SK-MEL-5 (cell line): ENCODE measurements around the gene HTRA1. TPM values are rescaled to one million over a fixed set of nuclear protein-coding genes. Genes with fewer than 3 reads are reported as not detected.

Experiments used
- DNase-seq: peaks from one replicate; pipeline ENCODE4 v3.0.0-alpha.2; 2016; ENCODE audit warnings: low read depth, low spot score
- in situ Hi-C: cut with HindIII; loops from 2 replicates; pipeline ENCODE4 v1.10.0; 2016; ENCODE audit warnings: low sequenced_read_pairs, high pct_unique_total_duplicates, low pct_unique_long_range_greater_than_20kb
- total RNA-seq: library from RNA; depleted of rRNA; stranded (reverse); fragments of >200 nt; shearing (Covaris generic); gene quantifications from 2 replicates; pipeline ENCODE4 v1.2.3, GENCODE V29; 2014

Gene HTRA1
- total RNA-seq, 1 experiment from 2014 or later = 119 TPM

DNA sequence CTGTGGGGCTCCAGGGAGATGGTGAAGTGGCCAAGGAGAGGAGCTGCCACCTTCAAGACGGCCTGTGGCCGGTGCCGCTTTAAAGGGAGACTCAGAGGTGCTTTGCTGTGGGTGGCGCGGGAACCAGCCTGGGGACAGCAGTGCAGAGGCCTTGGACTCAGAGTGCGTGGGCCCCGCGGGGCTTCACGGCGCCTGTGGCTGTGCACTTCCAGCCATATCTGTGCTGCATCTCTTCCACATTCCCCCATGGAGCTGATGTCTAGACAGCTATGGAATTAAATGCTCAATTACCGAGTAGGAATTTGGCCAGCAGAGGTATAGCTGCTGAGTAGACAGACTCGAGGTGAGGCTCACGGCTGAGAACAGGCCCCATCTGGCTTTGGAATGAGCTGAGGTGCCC is 41.7 kb downstream of the HTRA1 start:
- no peak for DNase-seq
- in situ Hi-C loops = no loop called here

DNA sequence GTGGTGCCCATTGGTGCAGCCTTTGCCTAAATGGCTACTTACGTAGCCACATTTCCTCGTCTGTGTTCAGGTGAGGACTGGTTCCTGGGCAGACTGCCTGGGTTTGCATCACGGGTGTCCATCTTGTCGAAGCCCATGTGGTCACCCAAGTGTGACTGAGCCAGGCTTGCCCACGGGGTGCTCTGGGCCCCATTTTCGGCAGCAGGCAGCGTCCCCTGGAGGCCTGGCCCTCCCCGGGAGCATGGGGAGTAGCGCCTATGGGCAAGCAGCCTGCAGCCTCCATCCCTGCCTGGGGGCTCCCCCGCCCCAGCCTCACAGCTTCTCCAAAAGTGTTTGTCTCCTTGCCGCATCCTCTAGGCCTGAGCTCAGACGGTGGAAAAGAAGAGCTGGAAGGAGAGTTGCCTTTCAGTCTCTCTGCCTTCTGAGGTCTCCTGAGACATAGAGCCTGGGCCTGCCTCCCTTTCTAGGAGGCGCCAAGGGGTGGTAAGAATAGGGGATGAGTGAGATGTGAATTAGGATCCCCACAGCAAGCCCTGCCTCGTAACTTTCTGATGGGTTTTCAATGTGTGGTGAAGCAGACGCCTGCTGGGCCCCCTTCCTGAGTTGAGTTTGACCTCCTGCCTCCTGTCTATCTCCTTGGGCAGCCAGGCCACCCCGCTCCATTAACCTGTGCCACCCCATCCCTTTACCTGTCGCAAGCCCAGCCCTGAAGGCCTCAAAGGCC is 42.7 kb downstream of the HTRA1 start:
- in situ Hi-C loops = no loop called here
- no peak for DNase-seq

DNA sequence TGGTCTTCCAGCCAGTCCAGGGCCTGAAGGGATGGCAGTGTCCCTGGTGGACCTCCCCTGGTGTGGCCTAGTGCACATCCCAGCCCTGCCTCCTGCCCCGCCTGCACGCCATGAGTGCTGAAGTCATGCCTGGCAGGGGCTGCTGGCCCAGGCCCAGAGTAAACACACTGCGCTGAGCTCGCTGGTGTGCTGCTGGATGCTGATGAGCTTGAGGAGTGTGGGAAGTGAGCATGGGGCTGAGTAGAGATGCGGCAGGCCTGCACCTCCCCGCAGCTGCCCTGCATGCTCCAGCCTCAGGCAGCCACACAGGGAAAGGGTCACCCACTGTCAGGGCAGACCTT is 43.2 kb downstream of the HTRA1 start:
- in situ Hi-C loops = no loop called here
- no peak for DNase-seq

DNA sequence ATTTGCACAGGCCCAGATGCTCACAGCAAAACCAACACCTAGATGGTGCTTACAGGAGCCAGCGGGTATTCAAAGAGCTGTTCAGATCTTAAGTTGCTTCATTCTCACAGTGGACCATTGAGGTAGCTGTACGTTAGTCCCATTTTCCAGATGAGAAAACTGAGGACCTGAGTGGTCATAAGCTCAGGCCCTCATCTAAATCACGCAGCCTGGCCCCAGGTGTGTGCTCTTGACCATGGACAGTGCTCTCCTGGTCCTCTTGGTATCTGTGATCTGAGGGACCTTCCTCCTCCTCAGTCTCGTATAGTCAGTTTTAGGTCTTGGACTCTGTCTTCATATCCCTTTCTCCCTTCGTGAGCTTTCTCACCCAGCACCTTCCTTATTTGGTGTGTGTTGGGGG is 43.7 kb downstream of the HTRA1 start:
- in situ Hi-C loops = no loop called here
- no peak for DNase-seq

DNA sequence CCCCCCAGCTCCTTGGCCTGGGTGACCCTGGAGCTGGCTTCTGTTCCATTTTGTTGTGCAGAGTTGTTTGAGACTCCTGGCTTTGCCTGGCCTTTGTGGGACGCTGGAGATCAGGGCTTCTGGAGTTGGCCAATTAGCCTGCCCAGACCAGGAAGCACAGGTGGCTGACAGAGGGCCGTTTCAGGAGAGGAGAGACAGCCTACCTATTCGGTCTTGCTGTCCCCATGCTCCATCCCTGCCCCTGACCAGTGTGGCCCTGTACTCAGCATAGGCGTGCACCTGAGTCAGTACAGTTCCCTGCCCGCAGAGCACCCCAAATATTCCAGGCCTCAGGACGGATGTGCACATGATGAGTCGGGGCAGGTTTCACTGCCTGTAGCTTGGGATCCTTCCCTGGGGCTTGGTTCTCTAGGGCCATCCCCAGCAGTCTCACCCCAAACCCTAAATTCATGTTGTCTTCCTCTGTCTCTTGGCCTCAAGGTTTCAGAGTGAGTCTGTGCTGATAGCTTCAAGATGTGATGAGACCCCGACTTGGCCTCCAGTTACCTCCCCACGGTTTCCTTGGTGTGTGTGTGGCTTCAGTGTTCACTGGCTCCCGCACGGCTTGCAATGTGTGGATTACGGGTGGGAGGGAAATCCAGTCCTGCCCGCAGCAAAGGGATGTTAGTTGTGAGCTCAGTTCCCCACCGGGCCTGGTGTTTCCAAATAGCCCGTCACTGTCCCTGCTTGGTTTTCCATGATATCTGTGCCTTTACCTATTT is 44.7 kb downstream of the HTRA1 start:
- no peak for DNase-seq
- in situ Hi-C loops = no loop called here

DNA sequence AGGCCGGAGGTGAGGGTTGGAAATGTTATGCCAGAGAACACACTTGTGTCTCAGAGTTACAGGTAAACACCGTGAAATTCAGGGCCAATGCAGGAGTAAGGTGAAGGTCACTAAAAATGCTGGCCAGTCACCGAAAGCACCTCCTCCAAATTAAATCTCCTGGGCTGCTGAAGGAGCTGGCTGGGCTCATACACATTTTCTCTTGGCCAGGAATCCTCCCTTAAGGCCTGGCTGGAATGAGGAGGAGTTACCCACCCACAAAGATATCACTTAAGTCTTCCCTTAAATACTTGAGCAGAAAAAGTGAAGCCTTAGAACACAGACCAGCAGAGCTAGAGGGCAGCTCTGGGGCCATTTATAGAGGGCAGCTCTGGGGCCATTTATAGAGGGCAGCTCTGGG is 46.3 kb downstream of the HTRA1 start:
- DNase-seq = no peak
- in situ Hi-C loops = no loop called here

DNA sequence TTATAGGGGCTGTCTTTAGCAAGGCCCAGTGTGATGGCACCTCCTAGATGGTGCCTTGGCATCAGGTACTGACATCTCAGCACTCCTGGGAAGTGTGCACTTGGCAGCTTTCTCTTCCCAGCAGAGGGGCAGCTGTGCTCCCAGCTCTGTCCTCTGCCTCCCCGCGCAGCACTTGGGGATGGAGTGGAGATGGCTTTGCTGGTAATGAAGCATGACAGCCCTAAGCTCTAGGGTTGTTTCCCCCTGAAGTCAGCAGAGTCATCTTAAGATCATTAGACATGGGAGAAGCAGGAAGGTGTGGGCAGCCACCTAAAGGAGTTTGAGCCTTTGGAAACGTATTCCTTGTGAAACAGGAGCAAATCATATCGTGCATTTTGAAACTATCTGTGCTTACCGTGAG is 46.7 kb downstream of the HTRA1 start:
- in situ Hi-C loops = no loop called here
- no peak for DNase-seq

DNA sequence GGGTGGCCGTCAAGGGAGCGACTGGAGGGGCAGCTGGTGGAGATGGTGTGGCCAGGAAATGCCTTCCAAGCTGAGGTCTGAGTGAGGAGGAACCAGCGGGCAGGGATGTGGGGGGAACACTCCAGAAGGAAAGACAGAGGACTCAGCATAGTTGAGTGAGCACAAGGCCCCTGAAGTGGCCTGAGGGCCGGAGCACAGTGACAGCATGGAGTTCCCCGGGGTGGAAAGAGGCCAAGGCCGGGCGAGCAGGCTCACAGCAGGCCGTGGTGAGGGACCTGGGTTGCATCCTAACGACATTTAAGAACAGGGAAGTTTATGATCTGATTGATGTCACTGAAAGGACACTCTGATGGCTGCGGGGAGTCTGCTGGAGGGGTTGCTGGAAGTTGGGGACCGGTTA is 48.0 kb downstream of the HTRA1 start:
- no peak for DNase-seq
- in situ Hi-C loops = no loop called here

DNA sequence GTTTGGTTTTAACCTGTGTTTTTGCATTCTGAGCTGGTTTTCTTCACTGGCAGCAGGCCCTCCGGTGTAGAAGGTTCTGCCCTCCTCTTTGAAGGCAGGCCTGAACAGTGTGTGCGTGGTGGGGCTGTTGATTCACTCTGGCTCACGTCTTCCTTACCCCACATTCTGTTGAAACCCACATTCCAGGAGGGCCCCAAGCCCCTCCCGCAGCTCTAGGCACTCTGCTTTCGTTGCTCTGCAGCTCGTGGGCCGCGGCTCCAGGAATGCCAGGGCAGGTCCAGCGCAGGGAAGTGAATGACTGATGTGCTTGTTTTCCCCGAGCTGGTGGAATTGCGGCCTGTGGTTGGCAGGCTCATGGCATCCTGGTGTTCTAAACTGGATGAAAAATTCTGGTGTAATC is 49.0 kb downstream of the HTRA1 start:
- DNase-seq = no peak
- in situ Hi-C loops = no loop called here

DNA sequence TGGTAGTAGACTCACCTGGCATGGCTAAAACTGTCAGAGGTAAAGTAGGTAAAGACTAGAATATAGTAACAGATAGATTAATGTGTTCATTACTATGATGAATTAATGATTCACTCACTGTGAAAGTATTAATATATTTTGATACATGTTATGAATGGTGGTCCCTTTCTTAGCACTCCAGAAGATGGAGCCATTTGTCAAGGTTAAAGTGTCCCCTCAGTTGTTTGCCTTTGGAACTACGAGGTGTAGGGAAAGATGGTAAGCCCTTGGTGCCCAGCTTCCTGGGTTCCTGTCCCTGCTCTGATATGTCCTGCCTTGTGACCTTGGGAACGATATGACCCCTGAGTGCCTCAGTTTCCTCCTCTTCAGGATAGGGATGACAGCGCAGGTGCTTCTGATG is 49.4 kb downstream of the HTRA1 start:
- DNase-seq = peak; percentile 6
- in situ Hi-C loops = no loop called here

DNA sequence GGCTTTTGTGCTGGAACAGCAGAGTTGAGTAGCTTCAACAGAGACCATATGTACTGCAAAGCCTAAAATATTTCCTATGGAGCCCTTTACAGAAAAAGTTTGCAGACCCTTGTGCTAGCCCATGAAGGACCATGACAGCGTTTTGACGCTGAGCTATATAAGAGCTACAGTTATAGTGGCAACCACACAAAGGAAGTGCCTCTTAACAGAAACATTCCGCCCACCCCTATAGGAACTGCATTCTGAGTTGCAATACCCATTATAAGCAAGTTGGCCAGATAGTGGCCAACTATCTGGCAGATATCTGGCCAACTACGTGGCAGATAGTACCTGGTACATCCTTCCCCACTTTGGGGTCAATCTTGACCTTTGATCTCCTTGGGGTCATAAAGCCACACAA is 51.7 kb downstream of the HTRA1 start:
- in situ Hi-C loops = no loop called here

DNA sequence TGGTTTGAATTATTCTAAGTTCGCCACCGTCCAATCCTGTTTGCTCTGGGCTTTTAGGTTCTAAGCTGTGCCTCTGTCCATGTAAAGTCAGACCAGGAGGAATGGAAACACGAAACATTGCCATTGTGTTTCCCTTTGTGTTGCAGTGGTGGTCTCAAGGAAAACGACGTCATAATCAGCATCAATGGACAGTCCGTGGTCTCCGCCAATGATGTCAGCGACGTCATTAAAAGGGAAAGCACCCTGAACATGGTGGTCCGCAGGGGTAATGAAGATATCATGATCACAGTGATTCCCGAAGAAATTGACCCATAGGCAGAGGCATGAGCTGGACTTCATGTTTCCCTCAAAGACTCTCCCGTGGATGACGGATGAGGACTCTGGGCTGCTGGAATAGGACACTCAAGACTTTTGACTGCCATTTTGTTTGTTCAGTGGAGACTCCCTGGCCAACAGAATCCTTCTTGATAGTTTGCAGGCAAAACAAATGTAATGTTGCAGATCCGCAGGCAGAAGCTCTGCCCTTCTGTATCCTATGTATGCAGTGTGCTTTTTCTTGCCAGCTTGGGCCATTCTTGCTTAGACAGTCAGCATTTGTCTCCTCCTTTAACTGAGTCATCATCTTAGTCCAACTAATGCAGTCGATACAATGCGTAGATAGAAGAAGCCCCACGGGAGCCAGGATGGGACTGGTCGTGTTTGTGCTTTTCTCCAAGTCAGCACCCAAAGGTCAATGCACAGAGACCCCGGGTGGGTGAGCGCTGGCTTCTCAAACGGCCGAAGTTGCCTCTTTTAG is 52.9 kb downstream of the HTRA1 start:
- in situ Hi-C loops = no loop called here
- no peak for DNase-seq

More for the DNA sequence above, 51.7 kb downstream of the HTRA1 start:
- no peak for DNase-seq

DNA sequence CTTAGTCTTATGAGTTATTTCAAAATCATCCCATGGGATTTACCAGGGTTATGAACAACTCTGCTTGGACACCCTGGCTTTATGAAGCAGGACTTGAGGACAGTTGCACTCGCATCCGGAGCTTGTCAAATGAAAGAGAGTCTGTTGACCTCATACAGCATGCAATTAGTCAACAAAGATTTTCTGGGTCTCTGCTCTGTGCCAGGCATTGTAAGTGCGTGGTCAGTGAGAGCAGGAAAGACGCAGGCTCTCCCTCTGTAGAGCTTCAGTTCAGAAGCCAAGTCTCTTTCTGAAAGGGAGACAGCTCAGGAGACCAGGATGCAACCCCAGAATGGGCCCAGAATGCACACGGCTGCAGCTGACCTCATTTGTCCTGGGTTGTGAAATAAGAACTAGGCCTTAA is 53.7 kb downstream of the HTRA1 start:
- peak; percentile 4 for DNase-seq
- in situ Hi-C loops = no loop called here

DNA sequence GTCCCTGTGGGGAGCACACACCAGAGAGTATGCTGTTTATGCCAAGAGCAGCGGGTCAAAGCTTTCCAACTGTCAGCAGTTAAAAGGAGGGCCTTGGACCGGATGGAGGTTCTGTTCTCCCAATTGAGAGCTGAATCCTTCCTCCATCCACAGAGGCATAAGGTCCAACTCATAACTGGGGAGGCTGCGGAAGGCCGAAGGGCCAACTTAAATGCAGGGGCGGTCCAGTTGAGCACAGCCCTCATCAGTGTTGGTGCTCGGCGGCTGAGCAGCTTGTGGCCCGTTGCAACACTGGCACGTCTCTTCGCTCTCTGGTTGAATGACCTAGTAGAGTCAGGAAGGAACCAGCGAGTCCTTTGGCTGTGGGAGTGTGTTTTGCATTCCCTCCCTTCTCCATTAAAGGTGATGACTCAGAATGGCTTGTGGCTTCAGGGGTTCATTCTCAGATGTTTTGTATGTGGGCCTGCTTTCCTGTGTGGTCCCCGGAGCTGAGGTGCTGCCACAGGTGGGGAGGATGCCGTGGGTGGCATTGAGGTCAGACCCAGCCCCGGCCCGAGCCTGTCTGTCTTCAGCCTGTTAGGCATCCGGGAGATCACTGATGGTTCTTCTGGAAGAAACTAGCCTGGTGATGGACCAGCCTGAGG is 54.4 kb downstream of the HTRA1 start:
- in situ Hi-C loops = no loop called here
- DNase-seq = no peak

DNA sequence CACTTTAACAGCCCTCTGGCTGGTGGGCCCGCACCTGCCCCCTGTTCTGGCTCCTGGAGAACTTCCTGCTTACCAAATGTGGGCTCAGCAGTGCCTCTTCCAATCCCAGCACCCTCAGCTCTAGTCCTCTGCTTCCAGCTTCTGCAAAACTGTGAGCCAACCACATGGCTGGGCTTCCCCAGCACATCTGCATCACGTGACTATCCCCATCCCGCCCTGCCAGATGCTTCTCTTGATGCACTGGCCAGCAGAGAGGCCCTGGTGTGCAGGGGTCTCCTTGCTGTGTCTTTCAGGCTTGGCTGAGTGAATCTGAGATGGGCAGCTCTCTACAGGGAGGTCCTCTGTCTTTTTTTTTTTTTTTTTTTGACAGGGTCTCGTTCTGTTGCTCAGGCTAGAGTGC is 55.4 kb downstream of the HTRA1 start:
- in situ Hi-C loops = no loop called here
- DNase-seq = no peak

DNA sequence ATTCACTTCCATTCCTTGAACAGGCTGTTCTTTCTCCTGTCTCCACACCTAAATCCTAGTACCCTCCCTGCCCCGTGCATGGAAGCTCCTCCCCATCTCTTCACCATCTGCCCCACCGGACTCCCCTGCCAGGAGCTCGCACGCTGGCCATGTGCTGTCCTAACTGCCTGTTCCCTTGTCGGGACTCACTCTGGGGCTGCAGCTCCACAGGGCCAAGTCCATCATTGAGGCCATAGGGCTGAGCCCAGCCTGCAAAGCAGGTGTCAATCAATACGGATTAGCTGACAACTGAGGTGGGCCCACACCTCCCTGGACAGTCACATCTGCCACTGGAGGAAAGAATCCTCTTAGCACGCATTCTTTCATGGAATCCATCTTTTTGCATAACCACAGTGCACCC is 57.8 kb downstream of the HTRA1 start:
- DNase-seq = no peak
- in situ Hi-C loops = no loop called here

DNA sequence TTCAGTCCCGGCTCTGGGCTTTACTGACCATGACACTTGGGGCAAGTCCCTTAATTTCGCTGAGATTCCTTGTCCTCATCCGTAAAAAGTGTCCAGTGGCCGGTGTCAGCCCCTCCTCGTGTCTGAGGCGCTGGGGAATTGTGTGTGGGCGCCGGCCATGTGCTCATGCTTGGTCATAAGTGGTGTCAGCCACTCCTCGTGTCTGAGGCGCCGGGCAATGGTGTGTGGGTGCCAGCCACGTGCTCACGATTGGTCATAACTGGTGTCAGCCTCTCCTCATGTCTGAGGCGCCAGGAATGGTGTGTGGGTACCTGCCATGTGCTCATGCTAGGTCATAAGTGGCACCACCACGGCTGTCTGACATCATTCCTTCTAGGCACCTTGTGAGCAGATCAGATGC is 58.5 kb downstream of the HTRA1 start:
- in situ Hi-C loops = no loop called here
- no peak for DNase-seq

DNA sequence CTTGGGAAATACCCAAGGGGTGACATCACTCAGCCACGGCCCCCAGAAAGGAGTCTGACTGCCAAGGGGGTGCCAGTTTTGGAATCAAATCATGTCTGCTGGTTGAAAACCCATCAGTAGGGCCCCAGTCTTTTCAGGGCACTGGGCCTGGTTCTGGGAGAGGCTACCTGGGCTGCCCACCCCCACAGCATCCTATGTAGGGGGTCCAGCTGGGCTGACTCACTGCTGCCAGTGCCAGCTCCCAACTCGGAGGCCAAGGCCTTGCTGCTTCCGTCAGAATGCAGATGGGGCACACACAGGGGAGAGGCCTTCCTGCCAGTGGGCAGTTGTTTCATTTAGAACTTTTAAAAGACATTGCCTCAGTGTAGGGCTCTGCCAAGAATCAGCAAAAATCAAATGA is 59.7 kb downstream of the HTRA1 start:
- no peak for DNase-seq
- in situ Hi-C loops = no loop called here
